NCI-H524 (cell line): ENCODE measurements around the gene RPS19BP1.

ENCODE experiments used
- DNase-seq, 2 experiments: peaks; one replicate each; lab custom pipeline; 2025; lab: John Stamatoyannopoulos, UW

RPS19BP1 gene

GRCh38 chr22:39532215-39533073 lies at the start of gene RPS19BP1:
TSS of gene RPS19BP1 (minus strand) at chr22:39532748. CDS start at chr22:39532738, 10 bp downstream.
- peak; percentile 100 for DNase-seq

DNA sequence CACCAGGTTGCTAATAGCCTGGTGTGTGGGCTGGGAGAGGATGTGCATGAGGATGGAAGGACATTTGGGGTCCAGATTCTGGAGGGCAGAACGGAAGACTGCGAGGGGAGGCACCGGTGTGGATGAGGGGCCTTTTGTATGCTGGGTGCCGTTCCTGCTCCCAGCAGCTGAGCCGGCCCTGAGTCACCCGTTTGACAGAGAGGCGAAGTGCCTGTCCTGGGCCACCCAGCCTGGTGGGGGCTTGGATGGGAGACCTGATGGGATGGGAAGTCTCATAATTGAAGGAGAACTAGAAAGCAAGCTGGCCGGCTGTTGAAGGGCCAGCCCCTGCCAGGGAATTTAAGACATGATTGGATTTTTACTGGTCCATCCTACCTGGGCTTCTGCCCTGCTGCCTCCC lies 48.8 kb upstream of the RPS19BP1 start:
- DNase-seq: no peak

DNA sequence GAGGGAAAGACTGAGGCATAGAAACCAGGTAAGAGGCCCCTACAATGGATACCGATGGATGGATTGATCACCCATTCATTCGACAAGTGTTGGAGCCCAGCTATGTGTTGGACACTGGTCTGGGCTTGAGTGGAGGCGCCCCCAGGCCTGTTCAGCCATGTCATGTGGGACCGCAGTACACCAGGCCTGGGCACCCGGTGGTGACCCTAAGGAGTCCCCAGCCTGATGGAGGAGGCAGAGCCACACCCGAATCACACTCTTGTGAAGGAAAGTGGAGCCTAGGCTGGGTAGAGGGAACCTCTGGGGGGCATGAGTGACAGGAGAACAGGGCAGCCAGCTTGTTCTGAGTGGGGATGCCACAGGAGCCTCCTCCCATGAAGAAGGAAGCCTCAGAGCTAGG lies 48.2 kb upstream of the RPS19BP1 start:
- DNase-seq: no peak

GRCh38 chr22:39580006-39580441 lies 47.5 kb upstream of the RPS19BP1 start:
- no peak for DNase-seq

- no peak for DNase-seq
These were observed 45.4 kb upstream of the RPS19BP1 start for GRCh38 chr22:39577900-39578299.

DNA sequence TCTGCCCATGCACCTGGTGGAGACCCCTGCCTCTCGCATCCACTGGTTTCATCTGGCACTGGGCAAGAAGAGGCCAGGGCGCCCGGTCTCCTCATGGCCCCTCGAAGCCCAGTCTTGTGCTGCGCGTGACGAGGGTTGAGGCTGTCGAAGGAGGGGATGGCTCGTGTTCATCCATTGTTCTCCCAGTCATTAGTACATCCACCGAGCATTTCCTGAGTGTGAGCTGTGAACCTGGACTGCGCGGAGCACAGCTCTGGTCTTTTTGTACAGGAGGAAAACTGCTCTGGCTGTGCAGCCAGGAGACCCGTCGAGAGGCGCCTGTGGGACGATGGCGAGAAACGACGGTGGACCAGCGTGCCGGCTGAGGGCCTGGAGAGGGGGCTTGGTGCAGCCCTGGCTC lies 44.8 kb upstream of the RPS19BP1 start:
- DNase-seq: no peak

GRCh38 chr22:39576027-39576426 lies 43.5 kb upstream of the RPS19BP1 start:
- no peak for DNase-seq

GRCh38 chr22:39575552-39575825 lies 42.9 kb upstream of the RPS19BP1 start:
- DNase-seq: no peak

DNA sequence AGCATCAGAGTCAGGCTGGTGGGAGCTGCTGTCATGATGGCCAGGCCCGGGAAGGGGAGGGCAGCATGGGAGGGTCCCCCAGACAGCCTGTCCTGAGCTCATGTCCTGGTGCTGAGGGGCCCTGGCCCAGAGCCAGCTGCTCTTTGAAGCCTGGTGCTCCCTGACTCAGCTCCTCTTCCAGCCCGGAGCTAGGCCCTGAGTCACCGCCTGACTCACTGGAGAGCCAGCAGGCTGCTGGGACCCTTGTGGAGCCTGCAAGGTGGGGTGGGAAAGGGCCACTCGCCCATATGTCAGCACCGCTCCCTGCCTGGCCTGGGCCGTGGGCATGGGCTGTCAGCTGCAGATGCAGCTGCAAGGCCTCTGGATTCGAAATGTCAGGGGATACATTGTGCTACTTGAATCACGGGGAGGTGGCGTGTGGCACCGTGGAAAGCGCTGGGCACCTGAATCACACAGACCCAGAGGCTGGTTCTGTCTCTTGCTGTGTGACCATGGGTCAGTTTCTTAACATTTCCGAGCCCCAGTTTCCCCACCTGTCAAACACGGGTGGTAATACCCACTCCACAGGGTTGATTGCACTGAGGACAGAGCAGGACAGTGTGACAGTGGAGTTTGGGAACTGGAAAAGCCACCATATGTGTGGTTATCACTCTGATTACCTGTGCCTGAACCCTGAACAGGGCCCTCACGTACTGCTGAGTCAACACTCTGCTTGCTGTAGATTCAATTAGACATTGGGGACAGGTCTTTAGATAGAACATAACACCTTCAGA lies 42.4 kb upstream of the RPS19BP1 start:
- DNase-seq: no peak

DNA sequence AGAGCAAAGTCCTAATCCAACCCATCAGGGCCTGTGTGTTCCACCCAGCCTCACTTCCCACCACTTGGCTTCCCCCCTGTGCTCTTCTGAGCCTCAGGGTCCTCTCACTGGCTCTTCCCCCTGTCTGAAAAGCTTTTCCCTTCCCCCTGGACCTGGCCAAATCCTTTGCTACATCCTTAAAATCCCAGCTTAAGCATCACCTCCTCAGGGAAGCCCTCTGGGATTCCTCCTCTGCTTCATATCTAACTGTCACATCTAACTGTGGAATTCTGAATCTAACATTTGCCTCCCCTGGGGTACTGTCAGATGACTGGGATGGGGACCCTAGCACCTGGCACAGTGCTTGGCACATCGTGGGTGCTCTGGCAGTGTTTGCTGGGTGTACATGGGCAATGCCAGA lies 39.0 kb upstream of the RPS19BP1 start:
- no peak for DNase-seq

GRCh38 chr22:39570665-39571064 lies 38.1 kb upstream of the RPS19BP1 start, which contains the start of gene CACNA1I:
TSS of gene CACNA1I (plus strand) at chr22:39570753. CDS start at chr22:39570753, 0 bp downstream.
- no peak for DNase-seq

GRCh38 chr22:39570226-39570625 lies 37.7 kb upstream of the RPS19BP1 start:
- no peak for DNase-seq

DNA sequence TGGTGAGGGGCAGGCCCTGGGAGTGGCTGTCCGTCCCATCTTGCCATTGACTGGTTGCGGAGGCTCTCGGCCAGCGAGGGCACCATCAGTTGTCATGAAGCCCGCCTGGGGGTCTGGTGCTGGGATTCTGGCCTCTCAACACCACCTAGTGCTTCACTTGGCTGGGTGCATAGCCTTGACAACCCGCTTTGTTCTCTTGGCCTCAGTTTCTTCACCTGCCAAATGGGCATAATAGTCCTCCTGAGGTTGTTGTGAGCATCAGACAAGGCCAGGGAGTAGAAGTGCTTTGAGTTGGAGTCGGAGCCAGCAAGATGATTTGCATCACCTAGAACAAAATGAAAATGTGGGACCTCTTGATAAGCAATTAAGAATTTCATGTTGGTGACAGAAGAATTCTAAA lies 36.5 kb upstream of the RPS19BP1 start:
- DNase-seq: no peak

DNA sequence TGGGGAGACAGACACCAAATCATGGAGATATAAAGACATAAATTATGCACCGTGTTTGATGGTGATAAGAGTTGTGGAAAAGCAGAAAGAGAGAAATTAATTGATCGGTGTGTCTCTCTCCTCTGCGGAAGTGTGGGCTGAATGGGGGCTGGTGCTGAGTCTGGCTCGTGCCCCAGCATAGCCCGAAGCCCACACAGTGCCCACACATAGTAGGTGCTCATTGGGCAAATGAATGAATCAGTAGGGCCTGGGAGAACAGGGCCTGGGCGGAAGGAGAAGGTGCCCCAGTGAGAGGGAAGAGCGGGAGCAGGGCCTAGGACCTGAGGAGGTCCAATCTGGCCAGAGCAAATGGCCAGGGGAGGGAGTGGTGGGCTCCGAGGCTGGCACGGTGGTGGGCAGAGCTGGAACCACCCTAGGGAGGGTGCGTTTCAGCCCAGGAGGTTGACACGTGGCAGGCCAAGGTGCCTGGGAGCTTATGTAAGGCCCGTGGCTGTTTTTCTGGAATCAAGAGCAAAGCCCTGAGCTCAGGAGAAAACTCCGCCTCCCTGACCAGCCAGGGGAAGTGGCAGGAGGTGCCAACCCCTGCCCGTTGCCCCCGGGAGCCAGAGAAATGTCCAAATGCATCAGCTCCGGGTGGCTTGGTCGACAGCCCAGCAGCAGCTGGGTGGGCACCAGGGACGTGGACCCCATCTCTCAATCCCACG lies 35.9 kb upstream of the RPS19BP1 start:
- no peak for DNase-seq

GRCh38 chr22:39567135-39567946 lies 34.8 kb upstream of the RPS19BP1 start:
- DNase-seq: no peak

GRCh38 chr22:39565414-39565944 lies 32.9 kb upstream of the RPS19BP1 start:
- no peak for DNase-seq

- no peak for DNase-seq
These were observed 31.3 kb upstream of the RPS19BP1 start for GRCh38 chr22:39563571-39564428.

- no peak for DNase-seq
These were observed 30.4 kb upstream of the RPS19BP1 start for GRCh38 chr22:39562839-39563489.

GRCh38 chr22:39560127-39560526 lies 27.6 kb upstream of the RPS19BP1 start:
- no peak for DNase-seq
